ENCODE results near the gene L3MBTL4. TPM values are rescaled to one million over a fixed set of nuclear protein-coding genes. Genes with fewer than 3 reads are reported as not detected.
"Not testable (repeated sequence)": the region's sequence is repeated elsewhere in the genome, so short reads cannot be mapped to it uniquely, and the experiment has no call there.

L3MBTL4 gene
- total RNA-seq, 1 donor from 2014 or later: 0.89 TPM

DNA sequence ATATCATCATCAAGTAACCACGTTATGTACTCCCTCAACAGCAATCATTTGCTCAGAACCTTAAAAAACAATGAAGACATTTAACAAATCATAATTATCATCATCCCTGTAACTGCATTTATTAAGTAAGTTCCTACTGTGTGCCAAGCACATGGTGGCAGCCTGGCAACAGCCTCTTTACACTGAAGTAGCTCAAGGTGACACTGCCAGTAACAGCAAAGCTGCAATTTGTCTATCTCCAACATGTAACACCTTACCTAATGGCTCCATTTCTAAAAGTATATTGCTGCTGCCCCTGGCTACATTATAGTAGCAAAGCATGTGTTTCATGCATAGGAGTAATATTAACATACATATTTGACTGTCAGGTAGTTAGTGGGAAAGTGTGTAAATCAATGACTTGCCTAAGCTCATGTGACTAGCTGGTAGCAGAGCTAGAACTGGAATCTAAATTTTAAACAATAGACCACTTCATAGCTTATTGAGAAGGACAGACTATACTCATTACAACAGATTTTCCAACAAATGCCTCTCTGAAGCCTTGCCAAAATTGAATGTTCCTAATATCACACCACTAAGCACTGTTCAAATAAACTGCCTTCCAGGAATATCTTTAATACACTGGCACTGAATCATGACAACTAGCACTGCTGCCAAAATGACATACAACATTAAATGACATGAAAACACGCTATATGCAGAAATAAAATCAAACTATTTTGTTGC, 86.7 kb downstream of the L3MBTL4 start:
- DNase-seq: no peak
- peak; percentile 91 for ATAC-seq
- intact Hi-C loops (cut with micrococcal nuclease): no loop called here

- ATAC-seq: no peak
- intact Hi-C loops (cut with micrococcal nuclease): no loop called here
Observed at GRCh38 chr18:6327485-6327884, 87.2 kb downstream of the L3MBTL4 start.

GRCh38 chr18:6326566-6326965, 88.1 kb downstream of the L3MBTL4 start:
- DNase-seq (no peak), ATAC-seq (no peak)
- intact Hi-C loops (cut with micrococcal nuclease): no loop called here

More at GRCh38 chr18:6327485-6327884, 87.2 kb downstream of the L3MBTL4 start:
- DNase-seq: no peak

- intact Hi-C loops (cut with micrococcal nuclease): no loop called here
- DNase-seq (no peak), ATAC-seq (no peak)
Observed at GRCh38 chr18:6323319-6323889, 91.3 kb downstream of the L3MBTL4 start.

DNA sequence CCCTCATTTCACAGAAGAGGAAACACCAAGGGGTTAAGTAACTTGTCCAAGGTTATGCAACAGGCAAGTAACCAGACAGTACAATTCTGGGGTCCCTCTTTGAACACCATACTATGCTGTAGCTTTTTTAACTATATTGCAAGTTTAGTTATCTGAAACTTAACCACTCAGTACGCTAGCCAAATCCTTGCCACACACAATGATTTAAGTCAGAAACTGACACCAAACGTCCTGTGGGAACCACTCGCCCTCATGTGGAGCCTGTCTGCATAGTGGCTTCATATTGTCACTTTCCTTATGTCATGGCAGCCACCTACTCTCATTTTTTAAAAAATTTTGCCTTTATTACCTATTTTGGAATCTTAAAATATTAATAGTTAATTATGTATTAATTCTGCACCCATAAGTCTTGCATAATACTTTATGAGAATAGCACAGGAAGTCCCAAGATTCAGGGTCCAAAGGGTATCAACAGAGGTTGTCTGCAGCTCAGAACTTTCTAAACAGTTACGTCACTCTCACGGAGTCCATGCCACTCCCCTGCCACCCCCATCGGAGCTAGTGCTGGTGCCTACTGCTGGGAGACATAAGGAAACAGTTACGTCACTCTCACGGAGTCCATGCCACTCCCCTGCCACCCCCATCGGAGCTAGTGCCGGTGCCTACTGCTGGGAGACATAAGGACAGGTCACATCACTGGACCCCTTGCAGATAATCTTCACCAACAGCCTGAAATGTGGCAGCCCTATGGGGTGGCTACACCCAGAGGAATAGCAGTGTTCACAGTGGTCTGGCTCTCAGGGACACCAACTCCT, 99.0 kb downstream of the L3MBTL4 start:
- intact Hi-C loops (cut with micrococcal nuclease): no loop called here
- DNase-seq (no peak), ATAC-seq (no peak)

DNA sequence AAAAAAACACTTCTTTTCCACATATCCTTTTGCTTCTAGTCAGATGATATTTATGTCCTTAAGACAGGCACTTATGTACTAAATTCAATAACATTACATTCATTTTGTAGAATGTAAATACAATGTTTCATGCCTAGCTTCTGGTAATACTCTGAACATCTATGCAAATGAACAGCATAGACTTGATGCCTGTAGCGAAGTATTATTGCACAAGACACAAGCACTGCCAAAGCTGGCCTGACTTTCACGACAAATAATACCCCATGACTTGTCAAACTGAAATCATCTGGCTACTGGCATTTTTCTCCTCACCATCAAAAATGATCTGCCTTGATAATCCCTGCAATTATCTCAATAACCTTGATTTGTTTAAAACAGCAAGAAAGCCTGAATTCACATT, 101.3 kb downstream of the L3MBTL4 start:
- DNase-seq (no peak), ATAC-seq (no peak)
- intact Hi-C loops (cut with micrococcal nuclease): no loop called here

- no peak for ATAC-seq
- DNase-seq: no peak
- intact Hi-C loops (cut with micrococcal nuclease): no loop called here
Observed at GRCh38 chr18:6311456-6312215, 103.1 kb downstream of the L3MBTL4 start.

- ATAC-seq: no peak
- intact Hi-C loops (cut with micrococcal nuclease): no loop called here
- DNase-seq: no peak
Observed at GRCh38 chr18:6310714-6311113, 104.0 kb downstream of the L3MBTL4 start.

DNA sequence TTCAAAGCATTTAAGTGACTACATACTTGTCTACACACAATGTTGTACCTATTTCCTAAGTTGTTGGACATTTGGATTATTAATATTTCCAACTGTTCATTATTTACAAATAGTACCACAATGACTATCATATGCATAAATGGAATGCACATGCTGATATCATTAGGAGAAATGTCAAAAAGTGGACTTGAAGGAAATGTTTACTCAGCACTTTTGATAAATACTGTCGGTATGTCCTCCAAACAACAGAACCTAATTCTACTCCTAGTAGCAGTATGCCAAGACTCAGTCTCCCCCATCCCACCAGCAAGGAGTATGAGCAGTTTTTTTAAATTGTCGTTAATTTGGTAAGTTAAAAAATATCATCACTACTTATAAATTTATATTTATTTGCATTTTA, 116.8 kb downstream of the L3MBTL4 start:
- DNase-seq (no peak), ATAC-seq (no peak)
- intact Hi-C loops (cut with micrococcal nuclease): no loop called here

DNA sequence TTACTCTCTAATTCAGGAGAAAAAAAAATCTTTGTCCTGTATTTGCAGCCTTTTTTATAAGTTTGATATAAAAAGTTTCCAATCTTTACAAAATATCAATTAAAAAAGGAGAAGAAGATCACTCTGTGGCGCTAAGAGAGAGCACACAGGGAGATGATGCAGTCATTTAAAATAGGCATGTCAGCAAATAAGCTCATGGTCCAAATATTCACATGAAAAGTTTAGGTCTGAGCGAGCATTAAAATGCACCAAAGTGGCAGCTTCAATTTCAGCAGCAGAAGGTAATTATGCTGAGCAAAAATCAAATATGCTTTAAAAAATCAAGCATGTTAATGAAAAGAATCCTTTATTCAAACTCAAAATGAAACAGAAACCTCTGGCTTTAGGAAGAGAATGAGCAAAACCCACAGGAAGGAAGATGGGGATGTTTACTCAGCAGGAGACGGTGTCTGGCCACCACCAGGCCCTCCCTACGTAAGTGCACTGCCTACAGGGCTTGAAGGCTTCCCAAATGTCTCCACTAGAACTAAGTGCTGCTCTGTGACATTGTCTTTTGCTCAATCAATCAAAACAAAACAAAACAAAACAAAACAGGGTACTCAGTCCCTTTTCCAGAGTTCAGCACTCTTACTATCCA, 120.4 kb downstream of the L3MBTL4 start:
- intact Hi-C loops (cut with micrococcal nuclease): no loop called here
- ATAC-seq: peak; percentile 63
- no peak for DNase-seq

GRCh38 chr18:6289843-6290242, 124.9 kb downstream of the L3MBTL4 start:
- no peak for ATAC-seq
- intact Hi-C loops (cut with micrococcal nuclease): no loop called here

GRCh38 chr18:6286585-6286984, 128.1 kb downstream of the L3MBTL4 start:
- ATAC-seq: no peak
- no peak for DNase-seq
- intact Hi-C loops (cut with micrococcal nuclease): no loop called here

More at GRCh38 chr18:6289843-6290242, 124.9 kb downstream of the L3MBTL4 start:
- no peak for DNase-seq

DNA sequence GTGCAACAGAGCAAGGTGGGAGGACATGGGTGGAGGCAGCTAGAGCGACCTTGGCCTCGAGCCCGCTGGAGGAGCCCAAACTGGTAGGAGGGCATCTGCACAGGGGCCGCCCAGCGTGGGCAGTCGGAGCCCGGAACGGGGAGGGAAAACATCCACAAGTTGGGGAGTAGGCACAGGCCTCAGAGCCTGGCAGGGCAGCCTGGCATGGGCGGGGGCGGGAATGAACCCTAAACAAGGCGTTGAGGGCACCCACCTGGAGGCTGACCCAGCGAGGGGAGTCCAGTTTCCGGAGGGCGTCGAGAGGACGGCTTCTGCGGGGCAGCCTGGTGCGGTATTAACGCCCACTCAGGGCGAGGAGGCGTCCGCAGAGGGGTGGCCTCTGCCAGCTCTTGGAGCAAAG, 129.9 kb downstream of the L3MBTL4 start:
- DNase-seq: no peak
- ATAC-seq: no peak
- intact Hi-C loops (cut with micrococcal nuclease): no loop called here

- DNase-seq (no peak), ATAC-seq (no peak)
- intact Hi-C loops (cut with micrococcal nuclease): no loop called here
Observed at GRCh38 chr18:6284300-6284699, 130.4 kb downstream of the L3MBTL4 start.

- peak; percentile 62 for ATAC-seq
Observed at GRCh38 chr18:6281874-6282273, 132.8 kb downstream of the L3MBTL4 start.

DNA sequence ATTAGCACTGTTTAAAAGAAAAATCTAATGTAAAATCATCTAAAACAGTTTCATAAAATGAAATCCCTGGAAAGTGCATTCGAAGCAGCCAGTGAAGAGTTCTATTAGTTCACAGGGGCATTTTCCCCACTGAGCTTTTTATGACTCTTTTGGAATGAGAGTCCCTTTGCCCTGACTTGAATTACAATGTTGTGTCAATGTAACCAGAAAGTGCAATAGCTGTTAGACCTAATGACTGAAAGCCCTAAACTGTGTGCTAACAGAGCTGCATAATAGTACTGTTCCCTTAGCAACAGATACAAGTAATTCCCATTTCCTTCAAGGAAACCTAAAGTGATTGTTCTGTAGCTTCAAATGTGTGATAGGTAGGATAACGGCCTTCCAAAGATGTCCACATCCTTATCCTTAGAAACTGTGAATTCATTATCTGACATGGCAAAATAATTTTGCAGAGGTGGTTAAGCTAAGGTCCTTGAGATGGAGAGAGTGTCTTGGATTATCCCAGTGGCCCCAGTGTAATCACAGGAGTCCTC, 134.4 kb downstream of the L3MBTL4 start:
- no peak for ATAC-seq
- no peak for DNase-seq
- intact Hi-C loops (cut with micrococcal nuclease): no loop called here

More at GRCh38 chr18:6281874-6282273, 132.8 kb downstream of the L3MBTL4 start:
- intact Hi-C loops (cut with micrococcal nuclease): no loop called here
- no peak for DNase-seq

- DNase-seq: no peak
- intact Hi-C loops (cut with micrococcal nuclease): no loop called here
- no peak for ATAC-seq
Observed at GRCh38 chr18:6279308-6279707, 135.4 kb downstream of the L3MBTL4 start.

DNA sequence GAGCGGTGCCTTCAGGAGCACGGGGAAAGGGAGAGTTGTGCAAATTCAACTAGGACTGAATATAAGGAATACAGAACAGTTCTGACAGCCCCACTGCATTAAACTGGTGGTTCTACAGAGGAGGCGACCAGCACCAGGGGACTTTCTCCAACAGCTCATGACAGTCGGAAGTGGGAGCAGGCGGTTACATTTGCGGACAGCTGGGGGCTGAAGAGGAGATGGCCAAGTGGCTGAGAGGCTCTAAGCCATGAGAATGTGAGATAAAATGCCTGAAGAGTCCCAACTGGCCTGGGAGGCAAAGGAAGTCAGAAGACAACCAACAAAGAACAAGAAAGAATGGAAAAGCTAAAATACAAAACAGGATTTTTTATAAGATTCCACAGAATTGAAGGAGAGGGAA, 141.3 kb downstream of the L3MBTL4 start:
- intact Hi-C loops (cut with micrococcal nuclease): no loop called here
- no peak for DNase-seq
- ATAC-seq: no peak

- intact Hi-C loops (cut with micrococcal nuclease); DNase-seq; ATAC-seq: not testable (repeated sequence)
Observed at GRCh38 chr18:6272144-6272543, 142.6 kb downstream of the L3MBTL4 start.

All from left ventricle myocardium superior (tissue), 1 donor.